HCT116 (cell line): Measurements from ENCODE around the gene WSCD2. TPM values are rescaled to one million over a fixed set of nuclear protein-coding genes. Genes with fewer than 3 reads are reported as not detected.

Source experiments
- ATAC-seq: fragments of 200-7000 bp; cut with Tn5 transposase; 2 replicates; pipeline ENCODE4 v1.9.1; 2020; ENCODE audit warnings: mild to moderate bottlenecking, moderate library complexity
- BruUV-seq: library from RNA; stranded (reverse); fragments of 400-500 nt; replicated peaks from 2 replicates; lab custom pipeline; 2021; lab: Mats Ljungman, UMichigan
- CTCF ChIA-PET: fragments of 300-600 bp; sonication (Branson Sonifier 250); formaldehyde crosslinking; loops from one replicate; lab custom pipeline; 2021; ENCODE audit warnings: antibody characterized with exemption; lab: Charles Lee
- POLR2A ChIA-PET: fragments of 300-600, 350-600 bp; sonication (Branson Sonifier 250); formaldehyde crosslinking; loops from one replicate; lab custom pipeline; 2021; ENCODE audit warnings: antibody characterized with exemption; lab: Charles Lee
- RAD21 ChIA-PET, 2 experiments: fragments of 300-600 bp; sonication (Branson Sonifier 250); formaldehyde crosslinking; loops; one replicate each; lab custom pipeline; 2023; ENCODE audit warnings: low total read pairs in 2 of 2; ENCODE audit not compliant: uncharacterized antibody in 2 of 2, unreplicated experiment in 2 of 2, low non-redundant PET in 1 of 2; lab: Charles Lee
- DNase-seq: peaks from one replicate; pipeline ENCODE4 v3.0.0-alpha.2; 2010; ENCODE audit warnings: low read depth, low spot score
- H2AFZ ChIP-seq: fragments of 200-600 bp; shearing (Covaris generic), sonication (generic); 2 replicates; pipeline ENCODE4 v1.6.1; 2017; ENCODE audit warnings: low read depth, mixed run types, mixed read lengths, antibody characterized with exemption, low read length; ENCODE audit not compliant: poor library complexity, severe bottlenecking
- H3K27ac ChIP-seq: 2 replicates; pipeline ENCODE4 v1.5.1; 2012; ENCODE audit warnings: low read depth, low read length
- H3K27me3 ChIP-seq: fragments of 200-600 bp; sonication (generic); 2 replicates; pipeline ENCODE4 v1.6.1; 2016; ENCODE audit warnings: mixed run types, low read length, mixed read lengths; ENCODE audit not compliant: insufficient read depth
- H3K36me3 ChIP-seq, 2 experiments: fragments of 200-500 bp in 1 of 2; fragments of 200-600 bp in 1 of 2; sonication (Bioruptor generic) in 1 of 2; sonication (generic) in 1 of 2; 2 replicates each; pipeline versions ENCODE4 v1.5.1 to v1.6.1; 2014 to 2016; ENCODE audit warnings: low read length in 2 of 2, inconsistent platforms in 1 of 2, mixed read lengths in 1 of 2, mixed run types in 1 of 2; ENCODE audit not compliant: insufficient read depth in 2 of 2, control insufficient read depth in 1 of 2
- H3K4me1 ChIP-seq, 2 experiments: fragments of 200-600 bp in 1 of 2; sonication (generic) in 1 of 2; 2 replicates each; pipeline versions ENCODE4 v1.5.1 to v1.6.1; 2012 to 2017; ENCODE audit warnings: low read length in 2 of 2, inconsistent platforms in 1 of 2, mild to moderate bottlenecking in 1 of 2, mixed read lengths in 1 of 2, mixed run types in 1 of 2, moderate library complexity in 1 of 2; ENCODE audit not compliant: insufficient read depth in 2 of 2, control insufficient read depth in 1 of 2
- H3K4me2 ChIP-seq: fragments of 200-600 bp; sonication (generic); 2 replicates; pipeline ENCODE4 v1.6.1; 2017; ENCODE audit warnings: mixed run types, low read length, mixed read lengths
- H3K4me3 ChIP-seq, 2 experiments: fragments of 200-600 bp in 1 of 2; sonication (generic) in 1 of 2; replicated peaks in 1 of 2; 2 replicates each; pipeline ENCODE4 v1.5.1; 2011 to 2016; ENCODE audit warnings: low read length in 2 of 2, control low read depth in 1 of 2, low read depth in 1 of 2, mild to moderate bottlenecking in 1 of 2, mixed read lengths in 1 of 2, mixed run types in 1 of 2
- H3K79me2 ChIP-seq: fragments of 200-600 bp; sonication (generic); 2 replicates; pipeline ENCODE4 v1.6.1; 2017; ENCODE audit warnings: mild to moderate bottlenecking, mixed run types, low read length, moderate library complexity, mixed read lengths; ENCODE audit not compliant: insufficient read depth
- H3K9ac ChIP-seq: fragments of 200-600 bp; sonication (generic); 2 replicates; pipeline ENCODE4 v1.6.1; 2016; ENCODE audit warnings: low read length, mixed read lengths
- H3K9me2 ChIP-seq: fragments of 200-600 bp; sonication (generic), shearing (Covaris generic); 2 replicates; pipeline ENCODE4 v1.6.1; 2017; ENCODE audit warnings: mixed run types, mild to moderate bottlenecking, moderate library complexity; ENCODE audit not compliant: insufficient read depth
- H3K9me3 ChIP-seq, 2 experiments: fragments of 200-500 bp in 1 of 2; fragments of 200-600 bp in 1 of 2; sonication (Bioruptor generic) in 1 of 2; sonication (generic) in 1 of 2; 2 replicates each; pipeline ENCODE4 v1.6.1; 2014 to 2017; ENCODE audit warnings: low read length in 2 of 2, mixed read lengths in 2 of 2, inconsistent platforms in 1 of 2, low read depth in 1 of 2, mild to moderate bottlenecking in 1 of 2, mixed run types in 1 of 2, moderate library complexity in 1 of 2; ENCODE audit not compliant: control insufficient read depth in 1 of 2, insufficient read depth in 1 of 2
- H4K20me1 ChIP-seq: fragments of 200-600 bp; sonication (generic), shearing (Covaris generic); 2 replicates; pipeline ENCODE4 v1.6.1; 2017; ENCODE audit warnings: mixed run types, mild to moderate bottlenecking, moderate library complexity; ENCODE audit not compliant: insufficient read depth
- CBX3 ChIP-seq: IDR thresholded peaks from 2 replicates; pipeline ENCODE4 v1.6.1; 2012; ENCODE audit warnings: low read depth
- CTCF ChIP-seq, 3 experiments: fragments of 200-600 bp in 1 of 3; sonication (generic) in 1 of 3; IDR thresholded peaks in 2 of 3; conservative IDR thresholded peaks in 1 of 3; 2 replicates each; pipeline ENCODE4 v1.5.1; 2012 to 2017; ENCODE audit warnings: low read depth in 2 of 3, low read length in 2 of 3, antibody characterized with exemption in 1 of 3, borderline replicate concordance in 1 of 3, control low read depth in 1 of 3, mild to moderate bottlenecking in 1 of 3, mixed read lengths in 1 of 3, mixed run types in 1 of 3, moderate library complexity in 1 of 3; ENCODE audit not compliant: insufficient read depth in 1 of 3
- EGR1 ChIP-seq: IDR thresholded peaks from 2 replicates; pipeline ENCODE4 v1.6.1; 2012; ENCODE audit warnings: low read depth
- EZH2 ChIP-seq: fragments of 200-600 bp; sonication (generic); IDR thresholded peaks from 2 replicates; pipeline ENCODE4 v1.6.1; 2017; ENCODE audit warnings: antibody characterized with exemption, mixed run types
- FOSL1 ChIP-seq: IDR thresholded peaks from 2 replicates; pipeline ENCODE4 v1.6.1; 2012; ENCODE audit warnings: low read depth
- POLR2AphosphoS5 ChIP-seq: IDR thresholded peaks from 2 replicates; pipeline ENCODE4 v1.6.1; 2011; ENCODE audit warnings: mild to moderate bottlenecking, low read depth, low read length, moderate library complexity
- SP1 ChIP-seq: IDR thresholded peaks from 2 replicates; pipeline ENCODE4 v1.6.1; 2012; ENCODE audit warnings: low read depth
- ZBTB33 ChIP-seq: IDR thresholded peaks from 2 replicates; pipeline ENCODE4 v1.6.1; 2011; ENCODE audit warnings: mild to moderate bottlenecking, low read length, moderate library complexity; ENCODE audit not compliant: insufficient replicate concordance; ENCODE audit errors: extremely low read depth
- ZFX ChIP-seq: fragments of 450-650 bp; IDR thresholded peaks from 2 replicates; pipeline ENCODE4 v1.6.1; 2017
- ZNF274 ChIP-seq: fragments of 200-500 bp; sonication (Bioruptor generic); IDR thresholded peaks from 2 replicates; pipeline ENCODE4 v1.6.1; 2014; ENCODE audit warnings: mild to moderate bottlenecking, low read depth, low read length, inconsistent platforms
- intact Hi-C: fragments of 100-400 bp; cut with micrococcal nuclease; formaldehyde crosslinking; loops from 2 replicates; pipeline ENCODE4 v1.10.0; 2022
- total RNA-seq: library from RNA; stranded (reverse); gene quantifications from one replicate; pipeline ENCODE4 v1.2.1, GENCODE V29; 2021; ENCODE audit not compliant: unreplicated experiment

WSCD2 gene
- total RNA-seq, 1 experiment from 2014 or later, result 0.05 TPM

GRCh38 chr12:108204117-108204987 is 75.3 kb downstream of the WSCD2 start:
- Histone ChIP-seq H3K27me3 (peaks cover 47% of the 10 kb centered on the region), H3K4me3 (no peak overlapping the region), H3K4me1 (no peaks in the 10 kb centered on the region), H3K27ac (no peak overlapping the region), H3K36me3 (no peaks in the 10 kb centered on the region), H4K20me1 (no peaks in the 10 kb centered on the region), H3K9me2 (no peaks in the 10 kb centered on the region), H2AFZ (no peak overlapping the region), H3K9me3 (peaks cover 7 to 10% of the 10 kb centered on the region in 2 experiments; a peak in 2 of 4 replicates), H3K9ac (no peak overlapping the region), H3K4me2 (no peak overlapping the region), H3K79me2 (no peaks in the 10 kb centered on the region)
- ATAC-seq, result no peak
- TF ChIP-seq SP1, result no peak
- no peak for TF ChIP-seq POLR2AphosphoS5
- TF ChIP-seq ZBTB33, result no peak
- TF ChIP-seq EGR1, result no peak
- TF ChIP-seq EZH2, result no peak
- TF ChIP-seq CTCF (IDR thresholded peaks at IDR 0.05 in 2 of 3, conservative IDR thresholded peaks at IDR 0.05 in 1 of 3; ENCODE audit: borderline replicate concordance in 1 of 3, insufficient read depth in 1 of 3, low read depth in 2 of 3, low read length in 2 of 3), result no peak
- TF ChIP-seq FOSL1, result no peak
- TF ChIP-seq ZNF274, result no peak
- TF ChIP-seq ZFX, result no peak
- TF ChIP-seq CBX3, result no peak
- RAD21 ChIA-PET, result no interaction called here
- DNase-seq, result no peak
- BruUV-seq, result no TSS peak
- POLR2A ChIA-PET, result no interaction called here
- CTCF ChIA-PET, result no interaction called here
- intact Hi-C loops, result no loop called here
